Prostate gland (tissue), 2 donors: ENCODE data around the gene CDK5RAP1. TPM values are rescaled to one million over a fixed set of nuclear protein-coding genes. Genes with fewer than 3 reads are reported as not detected.

ENCODE experiments used
- DNase-seq: peaks from one replicate; pipeline ENCODE4 v3.0.0-alpha.2; 2019; ENCODE audit warnings: low spot score
- H3K27ac ChIP-seq, 2 donors: fragments of 200-600 bp; sonication (generic); 2 replicates each; pipeline ENCODE4 v1.5.1; 2017 to 2019
- H3K27me3 ChIP-seq: fragments of 200-600 bp; sonication (generic); replicated peaks from 2 replicates; pipeline ENCODE4 v1.5.1; 2019; ENCODE audit not compliant: insufficient read depth
- H3K36me3 ChIP-seq, 2 donors: fragments of 200-600 bp; sonication (generic); 1 replicate in 1 of 2; 2 replicates in 1 of 2; pipeline versions ENCODE4 v1.5.1 to v1.8.1; 2017 to 2019
- H3K4me1 ChIP-seq: fragments of 200-600 bp; sonication (generic); replicated peaks from 2 replicates; pipeline ENCODE4 v1.5.1; 2019
- H3K4me3 ChIP-seq, 2 donors: fragments of 200-600 bp; sonication (generic); 2 replicates each; pipeline ENCODE4 v1.5.1; 2017 to 2019
- H3K9me3 ChIP-seq: fragments of 200-600 bp; sonication (generic); 2 replicates; pipeline ENCODE4 v1.5.1; 2017
- POLR2A ChIP-seq: fragments of 450-650 bp; IDR thresholded peaks from one replicate; pipeline ENCODE4 v1.6.1; 2016; ENCODE audit warnings: antibody characterized with exemption, mild to moderate bottlenecking
- POLR2AphosphoS5 ChIP-seq: sonication (generic); formaldehyde crosslinking; IDR thresholded peaks from one replicate; pipeline ENCODE4 v1.6.1; 2017; ENCODE audit warnings: antibody characterized with exemption
- WGBS: methylation state at CpG from one replicate; pipeline ENCODE4 v1.1.5; 2018; 5-methylcytosine and 5-hydroxymethylcytosine counted together
- intact Hi-C: fragments of 100-400 bp; cut with DNase I; formaldehyde crosslinking; loops from one replicate; pipeline ENCODE4 v1.14.2; 2022
- total RNA-seq, 2 donors: library from RNA; depleted of rRNA; stranded (reverse); fragments of >200 nt; gene quantifications; one replicate each; pipeline ENCODE4 v1.1.0, GENCODE V29; 2016
- TF ChIP-seq, protein P1 (sequence below), 4 experiments: fragments of 200-600 bp in 2 of 4; fragments of 450-650 bp in 2 of 4; sonication (generic) in 2 of 4; IDR thresholded peaks; 1 replicate in 3 of 4; 2 replicates in 1 of 4; pipeline ENCODE4 v1.5.1; 2016 to 2019; ENCODE audit warnings: antibody characterized with exemption in 4 of 4, mild to moderate bottlenecking in 2 of 4, moderate library complexity in 2 of 4

CDK5RAP1 gene
- total RNA-seq, 2 donors from 2014 or later, result 18.0 to 24.7 TPM

GRCh38 chr20:33336375-33336774, 64.9 kb downstream of the CDK5RAP1 start:
- intact Hi-C loops, result no loop called here
- no peak for DNase-seq

DNA sequence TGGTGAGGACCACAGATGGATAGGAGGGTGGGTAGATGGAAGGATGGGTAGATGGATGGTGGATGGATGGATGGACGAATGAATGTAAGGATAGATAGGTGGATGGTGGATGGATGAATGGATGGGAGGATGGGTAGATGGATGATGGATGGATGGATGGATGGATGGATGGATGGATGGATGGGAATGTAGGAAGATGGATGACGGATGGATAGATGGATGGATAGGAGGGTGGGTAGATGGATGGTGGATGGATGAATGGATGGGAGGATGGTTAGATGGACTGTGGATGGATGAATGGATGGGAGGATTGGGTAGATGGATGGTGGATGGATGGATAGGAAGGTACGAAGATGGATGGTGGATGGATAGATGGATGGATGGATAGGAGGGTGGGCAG, 67.2 kb downstream of the CDK5RAP1 start:
- Histone ChIP-seq H3K9me3 (no peaks in the 10 kb centered on the region), H3K36me3 (no peaks in the 10 kb centered on the region), H3K4me3 (no peak overlapping the region), H3K27ac (no peak overlapping the region), H3K4me1 (no peaks in the 10 kb centered on the region), H3K27me3 (peaks cover 2% of the 10 kb centered on the region)
- TF ChIP-seq, protein P1, sequence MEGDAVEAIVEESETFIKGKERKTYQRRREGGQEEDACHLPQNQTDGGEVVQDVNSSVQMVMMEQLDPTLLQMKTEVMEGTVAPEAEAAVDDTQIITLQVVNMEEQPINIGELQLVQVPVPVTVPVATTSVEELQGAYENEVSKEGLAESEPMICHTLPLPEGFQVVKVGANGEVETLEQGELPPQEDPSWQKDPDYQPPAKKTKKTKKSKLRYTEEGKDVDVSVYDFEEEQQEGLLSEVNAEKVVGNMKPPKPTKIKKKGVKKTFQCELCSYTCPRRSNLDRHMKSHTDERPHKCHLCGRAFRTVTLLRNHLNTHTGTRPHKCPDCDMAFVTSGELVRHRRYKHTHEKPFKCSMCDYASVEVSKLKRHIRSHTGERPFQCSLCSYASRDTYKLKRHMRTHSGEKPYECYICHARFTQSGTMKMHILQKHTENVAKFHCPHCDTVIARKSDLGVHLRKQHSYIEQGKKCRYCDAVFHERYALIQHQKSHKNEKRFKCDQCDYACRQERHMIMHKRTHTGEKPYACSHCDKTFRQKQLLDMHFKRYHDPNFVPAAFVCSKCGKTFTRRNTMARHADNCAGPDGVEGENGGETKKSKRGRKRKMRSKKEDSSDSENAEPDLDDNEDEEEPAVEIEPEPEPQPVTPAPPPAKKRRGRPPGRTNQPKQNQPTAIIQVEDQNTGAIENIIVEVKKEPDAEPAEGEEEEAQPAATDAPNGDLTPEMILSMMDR (IDR thresholded peaks at IDR 0.05), result no peak
- TF ChIP-seq POLR2AphosphoS5, result no peak
- WGBS, result 87% methylated on average over 3 of the region's 3 CpGs
- intact Hi-C loops, result no loop called here
- DNase-seq, result no peak

More at GRCh38 chr20:33336375-33336774, 64.9 kb downstream of the CDK5RAP1 start:
- 95% methylated on average over 3 of the region's 3 CpGs for WGBS
- Histone ChIP-seq H3K27ac (no peak overlapping the region), H3K9me3 (no peaks in the 10 kb centered on the region), H3K27me3 (no peaks in the 10 kb centered on the region), H3K4me1 (no peaks in the 10 kb centered on the region), H3K36me3 (no peaks in the 10 kb centered on the region), H3K4me3 (no peak overlapping the region)
- TF ChIP-seq, protein P1 (IDR thresholded peaks at IDR 0.05), result no peak
- TF ChIP-seq POLR2A (no peak), POLR2AphosphoS5 (no peak)

DNA sequence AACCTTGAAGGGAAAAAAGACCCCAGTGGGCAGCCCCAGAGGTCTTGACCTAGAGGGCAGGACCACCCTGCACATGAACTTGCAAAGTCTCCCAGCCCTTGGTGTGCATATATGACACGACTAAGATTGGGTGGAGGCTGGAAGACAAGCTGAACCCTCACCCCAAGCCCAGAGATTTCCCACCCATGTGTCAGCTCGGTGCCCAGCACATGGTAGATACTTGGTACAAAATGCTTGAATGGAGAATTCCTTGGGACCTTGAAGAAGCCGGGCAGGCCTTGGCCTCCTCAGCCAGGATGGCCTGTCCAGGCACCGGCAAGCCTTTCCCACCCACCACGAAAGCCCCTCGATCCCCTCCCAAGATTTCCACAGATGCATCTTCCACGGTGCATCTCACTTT, 67.7 kb downstream of the CDK5RAP1 start:
- no peak for DNase-seq
- Histone ChIP-seq H3K4me1 (no peaks in the 10 kb centered on the region), H3K9me3 (no peaks in the 10 kb centered on the region), H3K36me3 (no peaks in the 10 kb centered on the region), H3K27me3 (peaks cover 2% of the 10 kb centered on the region), H3K4me3 (no peak overlapping the region), H3K27ac (no peak overlapping the region)
- intact Hi-C loops, result no loop called here
- TF ChIP-seq POLR2A, result no peak
- no peak for TF ChIP-seq POLR2AphosphoS5
- TF ChIP-seq, protein P1 (IDR thresholded peaks at IDR 0.05), result no peak
- WGBS, result 88% methylated on average over 7 of the region's 7 CpGs

DNA sequence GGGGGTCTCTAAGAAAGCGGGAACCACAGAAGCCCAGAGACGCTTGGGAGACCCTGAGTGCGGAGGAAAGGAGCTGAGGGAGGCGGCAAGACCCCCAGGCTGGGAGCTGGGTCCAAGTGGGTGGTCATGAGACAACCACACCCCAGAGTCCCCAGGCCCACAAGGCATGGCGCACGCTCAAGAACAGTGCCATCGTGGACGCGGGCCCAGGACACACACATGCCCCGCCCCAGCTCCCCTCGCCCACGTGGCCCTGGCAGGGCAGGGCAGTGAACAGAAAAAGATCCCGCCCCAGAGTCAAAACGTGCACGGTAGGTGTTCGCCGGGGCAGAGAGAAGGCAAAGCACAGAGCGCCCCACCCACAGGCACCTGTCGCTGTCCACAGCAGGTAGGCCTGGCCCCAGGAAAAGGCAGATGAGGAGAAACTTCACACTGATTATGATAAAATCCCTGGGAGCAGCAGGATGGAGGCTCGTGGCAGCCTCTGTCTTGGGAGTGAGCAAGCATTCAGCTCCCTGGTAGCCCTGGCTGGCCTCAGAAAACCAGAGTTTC, 68.3 kb downstream of the CDK5RAP1 start:
- H3K9me3 ChIP-seq, result no peaks in the 10 kb centered on the region
- H3K36me3 ChIP-seq, result no peaks in the 10 kb centered on the region
- no peak overlapping the region for H3K4me3 ChIP-seq
- no peaks in the 10 kb centered on the region for H3K4me1 ChIP-seq
- no peak overlapping the region for H3K27ac ChIP-seq
- H3K27me3 ChIP-seq, result peaks cover 2% of the 10 kb centered on the region
- TF ChIP-seq, protein P1 (IDR thresholded peaks at IDR 0.05), result no peak
- TF ChIP-seq POLR2AphosphoS5 (no peak), POLR2A (no peak)
- intact Hi-C loops, result no loop called here
- DNase-seq, result no peak
- WGBS, result 74% methylated on average over 20 of the region's 20 CpGs
